ENCODE data around the gene NR1I3. TPM values are rescaled to one million over a fixed set of nuclear protein-coding genes. Genes with fewer than 3 reads are reported as not detected.
A peak's percentile ranks its signal among the peaks of the same experiment; 100 is the strongest.

Gene NR1I3
- total and polyA plus RNA-seq, 2 of the 13 experiments (the other 11 are each of a cell fraction or from before 2014, with no cell fraction given): 0.62 to 0.95 TPM

DNA sequence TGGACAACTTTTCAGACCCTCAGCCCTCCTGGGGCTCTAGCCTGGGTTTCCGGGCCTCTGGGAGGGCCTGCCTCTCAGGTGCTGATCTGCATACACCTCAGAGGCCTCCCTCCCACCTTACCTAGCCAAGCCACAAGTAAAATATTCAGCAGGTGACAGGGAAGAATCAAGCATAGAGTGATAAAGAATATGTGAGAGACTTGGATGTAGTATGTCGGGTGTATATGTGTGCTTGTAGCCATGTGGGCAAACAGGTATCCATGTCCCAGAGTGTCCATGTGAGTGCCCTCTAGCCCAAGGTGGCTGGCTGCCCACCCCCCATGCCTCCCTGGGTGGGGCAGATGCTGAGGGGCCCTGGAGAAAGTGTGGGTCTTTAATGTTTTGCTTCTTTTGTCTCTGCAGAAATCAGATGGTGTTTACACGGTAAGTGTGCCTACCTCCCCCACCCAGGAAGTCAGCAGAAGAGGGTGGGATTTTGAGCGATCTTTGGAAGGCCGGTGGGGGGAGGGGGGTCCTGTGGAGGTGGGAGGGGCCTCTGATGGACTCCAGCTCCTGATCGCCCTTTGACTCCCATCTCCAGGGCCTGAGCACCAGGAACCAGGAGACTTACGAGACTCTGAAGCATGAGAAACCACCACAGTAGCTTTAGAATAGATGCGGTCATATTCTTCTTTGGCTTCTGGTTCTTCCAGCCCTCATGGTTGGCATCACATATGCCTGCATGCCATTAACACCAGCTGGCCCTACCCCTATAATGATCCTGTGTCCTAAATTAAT lies 19.5 kb downstream of the NR1I3 start (continued):
- TF ChIP-seq, protein P1, sequence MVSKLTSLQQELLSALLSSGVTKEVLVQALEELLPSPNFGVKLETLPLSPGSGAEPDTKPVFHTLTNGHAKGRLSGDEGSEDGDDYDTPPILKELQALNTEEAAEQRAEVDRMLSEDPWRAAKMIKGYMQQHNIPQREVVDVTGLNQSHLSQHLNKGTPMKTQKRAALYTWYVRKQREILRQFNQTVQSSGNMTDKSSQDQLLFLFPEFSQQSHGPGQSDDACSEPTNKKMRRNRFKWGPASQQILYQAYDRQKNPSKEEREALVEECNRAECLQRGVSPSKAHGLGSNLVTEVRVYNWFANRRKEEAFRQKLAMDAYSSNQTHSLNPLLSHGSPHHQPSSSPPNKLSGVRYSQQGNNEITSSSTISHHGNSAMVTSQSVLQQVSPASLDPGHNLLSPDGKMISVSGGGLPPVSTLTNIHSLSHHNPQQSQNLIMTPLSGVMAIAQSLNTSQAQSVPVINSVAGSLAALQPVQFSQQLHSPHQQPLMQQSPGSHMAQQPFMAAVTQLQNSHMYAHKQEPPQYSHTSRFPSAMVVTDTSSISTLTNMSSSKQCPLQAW (CRISPR knock-in tag; IDR thresholded peaks at IDR 0.05): peak; percentile 88
- TF ChIP-seq REPIN1 (CRISPR knock-in tag; IDR thresholded peaks at IDR 0.05; ENCODE audit: borderline replicate concordance, low read depth) (peak; percentile 71; the same call in 1 of the 2 replicates), ZFYVE20 (CRISPR knock-in tag; IDR thresholded peaks at IDR 0.05; ENCODE audit: borderline replicate concordance, low read depth) (no peak), HMG20A (CRISPR knock-in tag; IDR thresholded peaks at IDR 0.05; ENCODE audit: borderline replicate concordance) (peak; percentile 52; the same call in 1 of the 2 replicates), KMT2B (CRISPR knock-in tag; IDR thresholded peaks at IDR 0.05) (no peak), KLF12 (CRISPR knock-in tag; IDR thresholded peaks at IDR 0.05; ENCODE audit: borderline replicate concordance) (peak; percentile 40; the same call in 1 of the 2 replicates), ISL2 (CRISPR knock-in tag; IDR thresholded peaks at IDR 0.05) (peak; percentile 55; the same call in 1 of the 2 replicates), RELA (CRISPR knock-in tag; IDR thresholded peaks at IDR 0.05) (0 out of 2 replicates have a peak, but pooled peaks have one; percentile 57), NKX3-1 (CRISPR knock-in tag; IDR thresholded peaks at IDR 0.05) (0 out of 2 replicates have a peak, but pooled peaks have one; percentile 12), SKIL (CRISPR knock-in tag; IDR thresholded peaks at IDR 0.05; ENCODE audit: borderline replicate concordance) (peak; percentile 59; the same call in 1 of the 2 replicates), ZNF136 (CRISPR knock-in tag; IDR thresholded peaks at IDR 0.05; ENCODE audit: low read depth) (no peak), CBX5 (CRISPR knock-in tag; IDR thresholded peaks at IDR 0.05; ENCODE audit: borderline replicate concordance) (no peak; the same call in 1 of the 2 replicates), CCAR2 (optimal IDR thresholded peaks at IDR 0.05; ENCODE audit: low read depth, low read length) (peak; percentile 74), ZC3H13 (CRISPR knock-in tag; IDR thresholded peaks at IDR 0.05) (peak; percentile 89), MEF2D (CRISPR knock-in tag; IDR thresholded peaks at IDR 0.05) (no peak; the same call in 1 of the 2 replicates)
- TF ChIP-seq, protein P2, sequence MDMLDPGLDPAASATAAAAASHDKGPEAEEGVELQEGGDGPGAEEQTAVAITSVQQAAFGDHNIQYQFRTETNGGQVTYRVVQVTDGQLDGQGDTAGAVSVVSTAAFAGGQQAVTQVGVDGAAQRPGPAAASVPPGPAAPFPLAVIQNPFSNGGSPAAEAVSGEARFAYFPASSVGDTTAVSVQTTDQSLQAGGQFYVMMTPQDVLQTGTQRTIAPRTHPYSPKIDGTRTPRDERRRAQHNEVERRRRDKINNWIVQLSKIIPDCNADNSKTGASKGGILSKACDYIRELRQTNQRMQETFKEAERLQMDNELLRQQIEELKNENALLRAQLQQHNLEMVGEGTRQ (IDR thresholded peaks at IDR 0.05; ENCODE audit: low read depth, low read length): no peak
- TF ChIP-seq, protein P2 (CRISPR knock-in tag; IDR thresholded peaks at IDR 0.05; ENCODE audit: borderline replicate concordance): no peak
- TF ChIP-seq, protein P3, sequence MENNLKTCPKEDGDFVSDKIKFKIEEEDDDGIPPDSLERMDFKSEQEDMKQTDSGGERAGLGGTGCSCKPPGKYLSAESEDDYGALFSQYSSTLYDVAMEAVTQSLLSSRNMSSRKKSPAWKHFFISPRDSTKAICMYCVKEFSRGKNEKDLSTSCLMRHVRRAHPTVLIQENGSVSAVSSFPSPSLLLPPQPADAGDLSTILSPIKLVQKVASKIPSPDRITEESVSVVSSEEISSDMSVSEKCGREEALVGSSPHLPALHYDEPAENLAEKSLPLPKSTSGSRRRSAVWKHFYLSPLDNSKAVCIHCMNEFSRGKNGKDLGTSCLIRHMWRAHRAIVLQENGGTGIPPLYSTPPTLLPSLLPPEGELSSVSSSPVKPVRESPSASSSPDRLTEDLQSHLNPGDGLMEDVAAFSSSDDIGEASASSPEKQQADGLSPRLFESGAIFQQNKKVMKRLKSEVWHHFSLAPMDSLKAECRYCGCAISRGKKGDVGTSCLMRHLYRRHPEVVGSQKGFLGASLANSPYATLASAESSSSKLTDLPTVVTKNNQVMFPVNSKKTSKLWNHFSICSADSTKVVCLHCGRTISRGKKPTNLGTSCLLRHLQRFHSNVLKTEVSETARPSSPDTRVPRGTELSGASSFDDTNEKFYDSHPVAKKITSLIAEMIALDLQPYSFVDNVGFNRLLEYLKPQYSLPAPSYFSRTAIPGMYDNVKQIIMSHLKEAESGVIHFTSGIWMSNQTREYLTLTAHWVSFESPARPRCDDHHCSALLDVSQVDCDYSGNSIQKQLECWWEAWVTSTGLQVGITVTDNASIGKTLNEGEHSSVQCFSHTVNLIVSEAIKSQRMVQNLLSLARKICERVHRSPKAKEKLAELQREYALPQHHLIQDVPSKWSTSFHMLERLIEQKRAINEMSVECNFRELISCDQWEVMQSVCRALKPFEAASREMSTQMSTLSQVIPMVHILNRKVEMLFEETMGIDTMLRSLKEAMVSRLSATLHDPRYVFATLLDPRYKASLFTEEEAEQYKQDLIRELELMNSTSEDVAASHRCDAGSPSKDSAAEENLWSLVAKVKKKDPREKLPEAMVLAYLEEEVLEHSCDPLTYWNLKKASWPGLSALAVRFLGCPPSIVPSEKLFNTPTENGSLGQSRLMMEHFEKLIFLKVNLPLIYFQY (CRISPR knock-in tag; IDR thresholded peaks at IDR 0.05; ENCODE audit: borderline replicate concordance): no peak
